Eye (tissue), 1 donor: Measurements from ENCODE around the gene DEXI.
"Not testable (repeated sequence)": the region's sequence is repeated elsewhere in the genome, so short reads cannot be mapped to it uniquely, and the experiment has no call there.

Experiments
- DNase-seq: peaks from one replicate; pipeline ENCODE4 v3.0.0-alpha.2; 2015

The DEXI gene

GRCh38 chr16:10925285-10925684, 17.0 kb downstream of the DEXI start:
- DNase-seq = not testable (repeated sequence)

- DNase-seq = no peak
These were observed 18.5 kb downstream of the DEXI start for GRCh38 chr16:10923650-10924214.

- DNase-seq = no peak
These were observed 19.1 kb downstream of the DEXI start for GRCh38 chr16:10923146-10923649.

- no peak for DNase-seq
These were observed 19.7 kb downstream of the DEXI start for GRCh38 chr16:10922328-10923145.

- no peak for DNase-seq
These were observed 20.5 kb downstream of the DEXI start for GRCh38 chr16:10921536-10922327.

- DNase-seq = no peak
These were observed 21.4 kb downstream of the DEXI start for GRCh38 chr16:10920726-10921427.

- no peak for DNase-seq
These were observed 23.3 kb downstream of the DEXI start for GRCh38 chr16:10919003-10919351.

GRCh38 chr16:10918294-10919002, 23.8 kb downstream of the DEXI start:
- DNase-seq = peak; percentile 97

- no peak for DNase-seq
These were observed 25.7 kb downstream of the DEXI start for GRCh38 chr16:10916534-10916933.

- DNase-seq = no peak
These were observed 31.0 kb downstream of the DEXI start for GRCh38 chr16:10911267-10911666.

GRCh38 chr16:10907757-10908045, 34.6 kb downstream of the DEXI start:
- DNase-seq = no peak

GRCh38 chr16:10906914-10907756, 35.1 kb downstream of the DEXI start:
- DNase-seq = no peak

- no peak for DNase-seq
These were observed 35.8 kb downstream of the DEXI start for GRCh38 chr16:10906482-10906881.

GRCh38 chr16:10902999-10903398, 39.3 kb downstream of the DEXI start:
- DNase-seq = no peak

GRCh38 chr16:10897134-10897533, 45.1 kb downstream of the DEXI start:
- no peak for DNase-seq

GRCh38 chr16:10896723-10897122, 45.5 kb downstream of the DEXI start:
- no peak for DNase-seq

- DNase-seq = no peak
These were observed 46.1 kb downstream of the DEXI start for GRCh38 chr16:10896165-10896564.

GRCh38 chr16:10895053-10895946, 47.0 kb downstream of the DEXI start:
- DNase-seq = peak; percentile 82

GRCh38 chr16:10892782-10893318, 49.4 kb downstream of the DEXI start:
- DNase-seq = no peak

GRCh38 chr16:10889855-10890254, 52.4 kb downstream of the DEXI start:
- DNase-seq = no peak
